Measurements from ENCODE around the gene SETD4. TPM values are rescaled to one million over a fixed set of nuclear protein-coding genes. Genes with fewer than 3 reads are reported as not detected.

Gene SETD4
- total and polyA plus RNA-seq, 2 of the 8 experiments (the other 6 are each of a cell fraction or from before 2014, with no cell fraction given), result 20.1 to 46.6 TPM

- no peak for TF ChIP-seq ZNF274 (IDR thresholded peaks at IDR 0.05; ENCODE audit: borderline replicate concordance, extremely low read depth, low read length)
- TF ChIP-seq RNF2 (IDR thresholded peaks at IDR 0.05; ENCODE audit: borderline replicate concordance, low read depth, low read length, missing control alignments, poor library complexity, severe bottlenecking), result no peak
Observed at GRCh38 chr21:36022427-36023091, 37.8 kb downstream of the SETD4 start (continued).
